HepG2 (cell line): ENCODE data around the gene MLX. TPM values are rescaled to one million over a fixed set of nuclear protein-coding genes. Genes with fewer than 3 reads are reported as not detected.

Experiments used
- AKAP8 ChIP-seq: sonication (generic); formaldehyde crosslinking; IDR thresholded peaks from 2 replicates; pipeline ENCODE4 v1.5.1; 2020; ENCODE audit warnings: mild to moderate bottlenecking, missing genetic modification reagents
- BRCA1 ChIP-seq: sonication (generic); formaldehyde crosslinking; IDR thresholded peaks from 2 replicates; pipeline ENCODE4 v1.4.0; 2020; ENCODE audit warnings: missing genetic modification reagents
- ERF ChIP-seq: IDR thresholded peaks from 2 replicates; pipeline ENCODE4 v1.6.1; 2018; ENCODE audit warnings: missing biosample characterization, missing genetic modification reagents
- HDAC2 ChIP-seq: sonication (generic); formaldehyde crosslinking; IDR thresholded peaks from 2 replicates; pipeline ENCODE4 v1.4.0; 2020; ENCODE audit warnings: missing genetic modification reagents
- KLF12 ChIP-seq: sonication (generic); formaldehyde crosslinking; IDR thresholded peaks from 2 replicates; pipeline ENCODE4 v1.4.0; 2020; ENCODE audit warnings: missing genetic modification reagents, borderline replicate concordance
- KMT2A ChIP-seq: sonication (generic); formaldehyde crosslinking; IDR thresholded peaks from 2 replicates; pipeline ENCODE4 v1.4.0; 2020; ENCODE audit warnings: missing genetic modification reagents
- MYC ChIP-seq: sonication (generic); formaldehyde crosslinking; IDR thresholded peaks from 2 replicates; pipeline ENCODE4 v1.9.0; 2021; ENCODE audit warnings: missing genetic modification reagents, borderline replicate concordance
- NBN ChIP-seq: fragments of 450-650 bp; conservative IDR thresholded peaks from 2 replicates; pipeline ENCODE4 v1.6.1; 2017
- TRIM24 ChIP-seq: sonication (generic); formaldehyde crosslinking; IDR thresholded peaks from 2 replicates; pipeline ENCODE4 v1.8.0; 2022; ENCODE audit warnings: mild to moderate bottlenecking, missing genetic modification reagents
- ZNF138 ChIP-seq: sonication (generic); formaldehyde crosslinking; IDR thresholded peaks from 2 replicates; pipeline ENCODE4 v1.5.0; 2020; ENCODE audit warnings: mild to moderate bottlenecking, low read depth, missing genetic modification reagents
- ZNF543 ChIP-seq: sonication (generic); formaldehyde crosslinking; IDR thresholded peaks from 2 replicates; pipeline ENCODE4 v1.4.0; 2020; ENCODE audit warnings: mild to moderate bottlenecking, missing genetic modification reagents
- polyA plus RNA-seq, 8 experiments: library from polyadenylated mRNA; depleted of rRNA in 3 of 8; stranded (reverse) in 7 of 8; unstranded in 1 of 8; fragments of >200 nt; fragmentation: Illumina TruSeq in 4 of 8; extraction: Trizol in 4 of 8; gene quantifications; 2 replicates each; pipeline versions ENCODE4 v1.2.1 to v1.2.3, GENCODE V29; 2011 to 2016; ENCODE audit warnings: low read depth in 4 of 8, missing spikeins in 1 of 8, mixed read lengths in 1 of 8; ENCODE audit not compliant: insufficient read depth in 1 of 8
- total RNA-seq, 5 experiments: library from RNA; depleted of rRNA; stranded (reverse); fragments of >200 nt; fragmentation: Illumina TruSeq; extraction: Trizol; gene quantifications; 2 replicates each; pipeline ENCODE4 v1.2.3, GENCODE V29; 2016; ENCODE audit warnings: low read depth in 1 of 5
- TF ChIP-seq, protein P1 (sequence below): IDR thresholded peaks from 2 replicates; pipeline ENCODE4 v1.6.1; 2016
- TF ChIP-seq, protein P2 (sequence below), 2 experiments: sonication (generic) in 1 of 2; formaldehyde crosslinking in 1 of 2; IDR thresholded peaks; 2 replicates each; pipeline versions ENCODE4 v1.5.1 to v1.6.1; 2011 to 2020; ENCODE audit warnings: borderline replicate concordance in 1 of 2, low read depth in 1 of 2, low read length in 1 of 2, mild to moderate bottlenecking in 1 of 2, missing genetic modification reagents in 1 of 2, moderate library complexity in 1 of 2
- TF ChIP-seq, protein P3 (sequence below): sonication (generic); formaldehyde crosslinking; IDR thresholded peaks from 2 replicates; pipeline ENCODE4 v1.9.0; 2022; ENCODE audit warnings: low read depth, missing genetic modification reagents
- TF ChIP-seq, protein P4 (sequence below): sonication (generic); formaldehyde crosslinking; IDR thresholded peaks from 2 replicates; pipeline ENCODE4 v1.9.0; 2021; ENCODE audit warnings: missing genetic modification reagents, mild to moderate bottlenecking, borderline replicate concordance
- TF ChIP-seq, protein P5 (sequence below): sonication (generic); formaldehyde crosslinking; IDR thresholded peaks from 2 replicates; pipeline ENCODE4 v1.4.0; 2020; ENCODE audit warnings: missing genetic modification reagents, mild to moderate bottlenecking, borderline replicate concordance
- TF ChIP-seq, protein P6 (sequence below): sonication (generic); formaldehyde crosslinking; IDR thresholded peaks from 2 replicates; pipeline ENCODE4 v1.4.0; 2020; ENCODE audit warnings: missing genetic modification reagents
- TF ChIP-seq, protein P7 (sequence below): sonication (generic); formaldehyde crosslinking; IDR thresholded peaks from 2 replicates; pipeline ENCODE4 v1.5.0; 2020; ENCODE audit warnings: mild to moderate bottlenecking, missing genetic modification reagents, moderate library complexity

Gene MLX
- total and polyA plus RNA-seq, 2 of the 13 experiments (the other 11 are each of a cell fraction or from before 2014, with no cell fraction given) = 38.9 to 74.4 TPM

DNA sequence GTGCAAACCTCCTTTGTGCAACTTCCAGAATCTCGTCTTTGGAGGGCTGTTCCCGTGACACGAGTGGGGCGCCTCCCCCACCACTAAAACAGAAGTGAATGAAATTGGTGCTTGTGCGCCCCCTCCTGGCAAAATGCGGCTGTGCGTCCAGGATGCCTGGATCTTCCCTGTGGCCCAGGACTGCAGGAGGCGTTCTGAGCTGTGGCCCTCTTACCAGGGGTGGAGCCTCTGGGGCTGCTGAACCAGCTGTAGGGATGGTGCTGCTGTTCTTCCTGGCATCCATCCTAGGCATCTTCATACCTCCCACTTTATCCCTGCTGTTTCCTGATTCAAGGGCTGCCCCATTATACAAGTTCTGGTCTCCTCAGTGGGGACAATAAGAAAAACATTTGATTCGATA lies 49.4 kb upstream of the MLX start (continued):
- TF ChIP-seq, protein P1, sequence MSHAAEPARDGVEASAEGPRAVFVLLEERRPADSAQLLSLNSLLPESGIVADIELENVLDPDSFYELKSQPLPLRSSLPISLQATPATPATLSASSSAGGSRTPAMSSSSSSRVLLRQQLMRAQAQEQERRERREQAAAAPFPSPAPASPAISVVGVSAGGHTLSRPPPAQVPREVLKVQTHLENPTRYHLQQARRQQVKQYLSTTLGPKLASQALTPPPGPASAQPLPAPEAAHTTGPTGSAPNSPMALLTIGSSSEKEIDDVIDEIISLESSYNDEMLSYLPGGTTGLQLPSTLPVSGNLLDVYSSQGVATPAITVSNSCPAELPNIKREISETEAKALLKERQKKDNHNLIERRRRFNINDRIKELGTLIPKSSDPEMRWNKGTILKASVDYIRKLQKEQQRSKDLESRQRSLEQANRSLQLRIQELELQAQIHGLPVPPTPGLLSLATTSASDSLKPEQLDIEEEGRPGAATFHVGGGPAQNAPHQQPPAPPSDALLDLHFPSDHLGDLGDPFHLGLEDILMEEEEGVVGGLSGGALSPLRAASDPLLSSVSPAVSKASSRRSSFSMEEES (CRISPR knock-in tag) = peak; percentile 70
- TF ChIP-seq BRCA1 (CRISPR knock-in tag) (0 out of 2 replicates have a peak, but pooled peaks have one; percentile 43), NBN (no peak), KLF12 (CRISPR knock-in tag) (0 out of 2 replicates have a peak, but pooled peaks have one; percentile 50), ERF (peak; percentile 73), KMT2A (0 out of 2 replicates have a peak, but pooled peaks have one; percentile 48), HDAC2 (peak; percentile 68), ZNF543 (CRISPR knock-in tag) (0 out of 2 replicates have a peak, but pooled peaks have one; percentile 62), ZNF138 (CRISPR knock-in tag) (no peak), TRIM24 (CRISPR knock-in tag) (0 out of 2 replicates have a peak, but pooled peaks have one; percentile 21), AKAP8 (CRISPR knock-in tag) (peak; percentile 77; the same call in 1 of the 2 replicates), MYC (peak; percentile 44; the same call in 1 of the 2 replicates)
- TF ChIP-seq, protein P2, sequence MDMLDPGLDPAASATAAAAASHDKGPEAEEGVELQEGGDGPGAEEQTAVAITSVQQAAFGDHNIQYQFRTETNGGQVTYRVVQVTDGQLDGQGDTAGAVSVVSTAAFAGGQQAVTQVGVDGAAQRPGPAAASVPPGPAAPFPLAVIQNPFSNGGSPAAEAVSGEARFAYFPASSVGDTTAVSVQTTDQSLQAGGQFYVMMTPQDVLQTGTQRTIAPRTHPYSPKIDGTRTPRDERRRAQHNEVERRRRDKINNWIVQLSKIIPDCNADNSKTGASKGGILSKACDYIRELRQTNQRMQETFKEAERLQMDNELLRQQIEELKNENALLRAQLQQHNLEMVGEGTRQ (IDR thresholded peaks at IDR 0.05; ENCODE audit: low read depth, low read length) = no peak
- TF ChIP-seq, protein P2 (CRISPR knock-in tag; IDR thresholded peaks at IDR 0.05; ENCODE audit: borderline replicate concordance) = no peak
- TF ChIP-seq, protein P3, sequence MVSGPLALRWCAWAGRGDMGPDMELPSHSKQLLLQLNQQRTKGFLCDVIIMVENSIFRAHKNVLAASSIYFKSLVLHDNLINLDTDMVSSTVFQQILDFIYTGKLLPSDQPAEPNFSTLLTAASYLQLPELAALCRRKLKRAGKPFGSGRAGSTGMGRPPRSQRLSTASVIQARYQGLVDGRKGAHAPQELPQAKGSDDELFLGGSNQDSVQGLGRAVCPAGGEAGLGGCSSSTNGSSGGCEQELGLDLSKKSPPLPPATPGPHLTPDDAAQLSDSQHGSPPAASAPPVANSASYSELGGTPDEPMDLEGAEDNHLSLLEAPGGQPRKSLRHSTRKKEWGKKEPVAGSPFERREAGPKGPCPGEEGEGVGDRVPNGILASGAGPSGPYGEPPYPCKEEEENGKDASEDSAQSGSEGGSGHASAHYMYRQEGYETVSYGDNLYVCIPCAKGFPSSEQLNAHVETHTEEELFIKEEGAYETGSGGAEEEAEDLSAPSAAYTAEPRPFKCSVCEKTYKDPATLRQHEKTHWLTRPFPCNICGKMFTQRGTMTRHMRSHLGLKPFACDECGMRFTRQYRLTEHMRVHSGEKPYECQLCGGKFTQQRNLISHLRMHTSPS = 0 out of 2 replicates have a peak, but pooled peaks have one; percentile 23
- TF ChIP-seq, protein P4, sequence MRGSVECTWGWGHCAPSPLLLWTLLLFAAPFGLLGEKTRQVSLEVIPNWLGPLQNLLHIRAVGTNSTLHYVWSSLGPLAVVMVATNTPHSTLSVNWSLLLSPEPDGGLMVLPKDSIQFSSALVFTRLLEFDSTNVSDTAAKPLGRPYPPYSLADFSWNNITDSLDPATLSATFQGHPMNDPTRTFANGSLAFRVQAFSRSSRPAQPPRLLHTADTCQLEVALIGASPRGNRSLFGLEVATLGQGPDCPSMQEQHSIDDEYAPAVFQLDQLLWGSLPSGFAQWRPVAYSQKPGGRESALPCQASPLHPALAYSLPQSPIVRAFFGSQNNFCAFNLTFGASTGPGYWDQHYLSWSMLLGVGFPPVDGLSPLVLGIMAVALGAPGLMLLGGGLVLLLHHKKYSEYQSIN (CRISPR knock-in tag) = no peak
- TF ChIP-seq, protein P5, sequence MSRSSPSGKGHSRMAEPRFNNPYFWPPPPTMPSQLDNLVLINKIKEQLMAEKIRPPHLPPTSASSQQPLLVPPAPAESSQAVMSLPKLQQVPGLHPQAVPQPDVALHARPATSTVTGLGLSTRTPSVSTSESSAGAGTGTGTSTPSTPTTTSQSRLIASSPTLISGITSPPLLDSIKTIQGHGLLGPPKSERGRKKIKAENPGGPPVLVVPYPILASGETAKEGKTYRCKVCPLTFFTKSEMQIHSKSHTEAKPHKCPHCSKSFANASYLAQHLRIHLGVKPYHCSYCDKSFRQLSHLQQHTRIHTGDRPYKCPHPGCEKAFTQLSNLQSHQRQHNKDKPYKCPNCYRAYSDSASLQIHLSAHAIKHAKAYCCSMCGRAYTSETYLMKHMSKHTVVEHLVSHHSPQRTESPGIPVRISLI (CRISPR knock-in tag) = peak; percentile 53; the same call in 1 of the 2 replicates
- TF ChIP-seq, protein P6, sequence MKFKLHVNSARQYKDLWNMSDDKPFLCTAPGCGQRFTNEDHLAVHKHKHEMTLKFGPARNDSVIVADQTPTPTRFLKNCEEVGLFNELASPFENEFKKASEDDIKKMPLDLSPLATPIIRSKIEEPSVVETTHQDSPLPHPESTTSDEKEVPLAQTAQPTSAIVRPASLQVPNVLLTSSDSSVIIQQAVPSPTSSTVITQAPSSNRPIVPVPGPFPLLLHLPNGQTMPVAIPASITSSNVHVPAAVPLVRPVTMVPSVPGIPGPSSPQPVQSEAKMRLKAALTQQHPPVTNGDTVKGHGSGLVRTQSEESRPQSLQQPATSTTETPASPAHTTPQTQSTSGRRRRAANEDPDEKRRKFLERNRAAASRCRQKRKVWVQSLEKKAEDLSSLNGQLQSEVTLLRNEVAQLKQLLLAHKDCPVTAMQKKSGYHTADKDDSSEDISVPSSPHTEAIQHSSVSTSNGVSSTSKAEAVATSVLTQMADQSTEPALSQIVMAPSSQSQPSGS (CRISPR knock-in tag) = peak; percentile 63; the same call in 1 of the 2 replicates
- TF ChIP-seq, protein P7, sequence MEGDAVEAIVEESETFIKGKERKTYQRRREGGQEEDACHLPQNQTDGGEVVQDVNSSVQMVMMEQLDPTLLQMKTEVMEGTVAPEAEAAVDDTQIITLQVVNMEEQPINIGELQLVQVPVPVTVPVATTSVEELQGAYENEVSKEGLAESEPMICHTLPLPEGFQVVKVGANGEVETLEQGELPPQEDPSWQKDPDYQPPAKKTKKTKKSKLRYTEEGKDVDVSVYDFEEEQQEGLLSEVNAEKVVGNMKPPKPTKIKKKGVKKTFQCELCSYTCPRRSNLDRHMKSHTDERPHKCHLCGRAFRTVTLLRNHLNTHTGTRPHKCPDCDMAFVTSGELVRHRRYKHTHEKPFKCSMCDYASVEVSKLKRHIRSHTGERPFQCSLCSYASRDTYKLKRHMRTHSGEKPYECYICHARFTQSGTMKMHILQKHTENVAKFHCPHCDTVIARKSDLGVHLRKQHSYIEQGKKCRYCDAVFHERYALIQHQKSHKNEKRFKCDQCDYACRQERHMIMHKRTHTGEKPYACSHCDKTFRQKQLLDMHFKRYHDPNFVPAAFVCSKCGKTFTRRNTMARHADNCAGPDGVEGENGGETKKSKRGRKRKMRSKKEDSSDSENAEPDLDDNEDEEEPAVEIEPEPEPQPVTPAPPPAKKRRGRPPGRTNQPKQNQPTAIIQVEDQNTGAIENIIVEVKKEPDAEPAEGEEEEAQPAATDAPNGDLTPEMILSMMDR (CRISPR knock-in tag) = peak; percentile 98
